Thyroid gland (tissue), 4 donors: ENCODE data around the gene P4HA2.

Experiments used
- POLR2A ChIP-seq, 2 donors: fragments of 450-650 bp; IDR thresholded peaks; one replicate each; pipeline ENCODE4 v1.6.1; 2017; ENCODE audit warnings: antibody characterized with exemption in 2 of 2, mild to moderate bottlenecking in 2 of 2, moderate library complexity in 1 of 2
- TF ChIP-seq, protein P1 (sequence below), 6 experiments: fragments of 200-600 bp in 3 of 6; fragments of 450-650 bp in 3 of 6; sonication (generic) in 3 of 6; IDR thresholded peaks; one replicate each; pipeline ENCODE4 v1.5.1; 2016 to 2019; ENCODE audit warnings: antibody characterized with exemption in 6 of 6, mild to moderate bottlenecking in 2 of 6, inconsistent platforms in 1 of 6, moderate library complexity in 1 of 6

DNA sequence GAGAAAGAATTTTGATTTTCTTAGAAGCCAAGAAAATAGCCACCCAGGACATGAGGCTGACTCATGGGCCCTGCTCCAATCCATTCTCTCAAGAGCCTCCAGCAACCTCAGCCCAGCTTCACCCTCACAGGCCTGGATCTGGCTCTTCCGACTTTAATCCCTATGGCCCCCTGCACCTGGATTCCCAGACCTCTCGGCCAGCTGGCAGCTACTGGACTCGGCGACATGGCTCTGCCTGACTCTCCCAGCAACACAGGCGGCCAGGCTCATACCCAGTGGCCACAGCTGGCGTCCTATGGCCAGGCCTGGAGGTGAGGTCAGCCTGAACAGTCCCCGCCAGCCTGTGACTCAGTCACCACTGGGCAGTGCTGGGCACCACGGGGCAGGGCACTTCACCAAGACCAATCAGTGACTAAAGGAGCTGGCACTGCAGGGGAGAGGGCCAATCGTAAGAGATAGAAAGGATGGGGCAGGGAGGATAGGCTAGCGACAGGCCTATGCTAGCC lies 23.6 kb upstream of the P4HA2 start:
- TF ChIP-seq, protein P1, sequence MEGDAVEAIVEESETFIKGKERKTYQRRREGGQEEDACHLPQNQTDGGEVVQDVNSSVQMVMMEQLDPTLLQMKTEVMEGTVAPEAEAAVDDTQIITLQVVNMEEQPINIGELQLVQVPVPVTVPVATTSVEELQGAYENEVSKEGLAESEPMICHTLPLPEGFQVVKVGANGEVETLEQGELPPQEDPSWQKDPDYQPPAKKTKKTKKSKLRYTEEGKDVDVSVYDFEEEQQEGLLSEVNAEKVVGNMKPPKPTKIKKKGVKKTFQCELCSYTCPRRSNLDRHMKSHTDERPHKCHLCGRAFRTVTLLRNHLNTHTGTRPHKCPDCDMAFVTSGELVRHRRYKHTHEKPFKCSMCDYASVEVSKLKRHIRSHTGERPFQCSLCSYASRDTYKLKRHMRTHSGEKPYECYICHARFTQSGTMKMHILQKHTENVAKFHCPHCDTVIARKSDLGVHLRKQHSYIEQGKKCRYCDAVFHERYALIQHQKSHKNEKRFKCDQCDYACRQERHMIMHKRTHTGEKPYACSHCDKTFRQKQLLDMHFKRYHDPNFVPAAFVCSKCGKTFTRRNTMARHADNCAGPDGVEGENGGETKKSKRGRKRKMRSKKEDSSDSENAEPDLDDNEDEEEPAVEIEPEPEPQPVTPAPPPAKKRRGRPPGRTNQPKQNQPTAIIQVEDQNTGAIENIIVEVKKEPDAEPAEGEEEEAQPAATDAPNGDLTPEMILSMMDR (IDR thresholded peaks at IDR 0.05) = no peak
- TF ChIP-seq POLR2A (IDR thresholded peaks at IDR 0.05) = no peak
